ENCODE data around the gene SLC4A7.
"Not testable (repeated sequence)": the region's sequence is repeated elsewhere in the genome, so short reads cannot be mapped to it uniquely, and the experiment has no call there.

Gene SLC4A7

DNA sequence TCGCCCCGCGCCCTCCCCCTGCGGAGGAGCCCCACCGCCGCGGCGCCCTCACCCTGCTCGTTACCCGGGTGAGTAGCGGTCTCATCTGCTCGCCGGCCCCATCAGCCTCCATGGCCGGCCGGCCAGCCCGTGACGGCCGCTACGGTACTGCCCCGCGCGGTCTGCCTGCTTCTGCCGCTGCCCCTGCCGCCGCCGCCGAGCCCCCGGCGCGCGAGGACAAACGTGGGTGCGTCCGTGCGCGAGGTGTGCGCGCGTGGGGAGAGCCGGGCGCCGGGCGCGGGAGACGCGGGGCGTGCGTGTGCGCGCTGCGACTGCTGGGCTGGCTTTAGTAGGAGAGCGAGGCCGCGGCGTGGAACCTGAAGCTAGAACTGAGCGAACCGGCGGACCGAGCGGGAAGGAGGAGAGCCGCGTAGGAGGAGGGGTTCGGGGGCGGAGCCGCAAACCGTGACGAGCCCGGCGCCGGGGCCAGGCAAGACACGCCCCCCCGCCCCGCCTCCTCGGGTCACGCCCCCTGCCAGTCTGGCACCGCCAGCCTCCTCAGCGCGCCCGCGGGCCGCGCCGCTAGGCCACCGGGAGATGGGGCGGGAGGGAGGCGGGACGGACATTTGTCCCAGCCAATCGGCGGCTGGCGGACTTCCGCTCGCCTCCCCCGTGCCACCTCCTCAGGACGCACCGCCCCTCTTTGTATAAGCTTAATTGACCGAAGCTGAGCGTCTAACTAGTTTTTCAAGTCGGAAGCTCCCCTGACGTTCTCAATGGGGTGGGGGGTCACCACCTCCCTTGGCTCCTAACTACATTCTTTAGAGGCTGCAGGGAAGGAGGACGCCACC, at the start of gene SLC4A7:
TSS of gene SLC4A7 (minus strand) at position 370 of the 830 bp plus-strand sequence. CDS start at position 112, 258 bp downstream.
- DNase-seq (ENCODE audit: low spot score) = peak; percentile 99

DNA sequence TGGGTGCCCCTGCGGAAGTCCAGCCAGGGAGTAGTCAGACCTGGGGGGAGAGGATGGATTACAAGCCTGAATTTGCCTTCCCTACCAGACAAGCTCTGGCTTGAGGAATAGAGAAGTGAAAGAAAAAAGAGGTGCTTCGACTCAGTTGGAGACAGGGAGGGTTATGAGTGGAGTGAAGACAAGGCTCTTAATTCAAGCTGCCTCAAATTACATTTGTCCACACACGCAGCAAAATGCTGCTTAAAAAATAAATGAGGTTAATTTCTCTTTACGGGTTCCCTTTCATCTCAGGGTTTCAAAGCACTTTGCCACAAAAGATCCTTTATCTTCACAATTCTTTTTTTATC, 49.0 kb upstream of the SLC4A7 start:
- DNase-seq (ENCODE audit: low spot score) = no peak

DNA sequence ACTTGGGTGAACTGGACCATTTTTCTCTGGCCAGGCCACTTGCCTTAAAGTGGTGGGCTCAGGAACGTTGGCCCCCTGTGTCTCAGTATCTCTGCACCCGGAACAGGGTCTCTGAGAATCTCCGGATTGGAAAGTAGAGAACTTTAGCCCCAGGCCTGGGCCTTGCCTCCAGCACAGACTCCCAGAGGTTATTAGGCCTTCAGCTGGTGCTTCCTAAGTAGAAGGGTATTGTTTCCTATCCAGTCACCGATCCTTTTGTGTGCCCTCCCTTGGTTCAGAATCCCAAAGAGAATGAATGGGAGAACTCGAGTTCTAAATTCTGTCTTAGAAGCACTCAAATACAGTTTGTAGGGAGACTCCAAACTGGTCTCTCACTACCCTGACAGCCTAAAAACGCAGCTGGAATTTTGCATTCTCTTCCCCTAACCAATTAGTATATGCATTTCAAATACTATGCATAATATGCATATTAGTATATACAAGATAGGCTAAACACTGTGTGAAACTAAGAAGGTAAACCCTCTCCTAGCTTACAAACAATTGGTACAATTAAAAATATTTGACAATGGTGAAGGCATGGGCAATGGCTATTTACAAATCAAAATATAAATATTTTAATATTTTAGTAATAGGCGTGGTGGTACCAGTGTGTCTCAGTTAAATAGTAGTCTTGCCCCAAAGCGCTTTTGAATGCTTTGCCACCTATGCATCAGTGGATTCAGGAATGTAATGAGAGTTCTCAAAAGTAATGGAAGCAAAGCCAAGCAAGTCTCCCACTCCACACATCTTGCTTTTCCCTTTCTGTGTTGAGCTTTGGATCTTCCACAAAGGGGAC, 48.5 kb upstream of the SLC4A7 start:
- DNase-seq (ENCODE audit: low spot score) = no peak

- not testable (repeated sequence) for DNase-seq (ENCODE audit: low spot score)
Measured at GRCh38 chr3:27531193-27531751, 47.1 kb upstream of the SLC4A7 start.

DNA sequence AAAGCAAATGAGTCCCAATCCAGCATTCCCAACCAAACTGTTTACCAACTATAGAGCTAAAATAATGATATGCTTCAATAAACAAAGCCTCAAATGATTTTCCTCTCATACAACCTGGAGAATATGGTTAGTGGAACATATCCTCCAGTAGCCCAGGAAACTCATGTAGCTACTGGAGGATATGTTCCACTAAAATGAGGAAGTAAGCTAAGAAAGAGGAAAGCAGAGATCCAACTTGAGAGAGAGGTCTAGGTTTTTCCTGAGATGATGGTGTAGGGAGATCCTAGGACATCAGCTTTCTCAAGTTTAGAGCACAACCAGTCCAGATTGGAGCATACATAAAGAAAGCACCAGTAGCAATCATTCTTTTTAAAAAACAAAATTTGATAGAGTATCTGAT, 44.6 kb upstream of the SLC4A7 start:
- no peak for DNase-seq (ENCODE audit: low spot score)

- DNase-seq (ENCODE audit: low spot score) = no peak
Measured at GRCh38 chr3:27526614-27527315, 42.6 kb upstream of the SLC4A7 start.

GRCh38 chr3:27521872-27522265, 37.7 kb upstream of the SLC4A7 start:
- no peak for DNase-seq (ENCODE audit: low spot score)

- DNase-seq (ENCODE audit: low spot score) = peak; percentile 75
Measured at GRCh38 chr3:27521179-27521871, 37.1 kb upstream of the SLC4A7 start.

- DNase-seq (ENCODE audit: low spot score) = no peak
Measured at GRCh38 chr3:27511724-27512422, 27.7 kb upstream of the SLC4A7 start.

- no peak for DNase-seq (ENCODE audit: low spot score)
Measured at GRCh38 chr3:27509376-27509775, 25.2 kb upstream of the SLC4A7 start.

DNA sequence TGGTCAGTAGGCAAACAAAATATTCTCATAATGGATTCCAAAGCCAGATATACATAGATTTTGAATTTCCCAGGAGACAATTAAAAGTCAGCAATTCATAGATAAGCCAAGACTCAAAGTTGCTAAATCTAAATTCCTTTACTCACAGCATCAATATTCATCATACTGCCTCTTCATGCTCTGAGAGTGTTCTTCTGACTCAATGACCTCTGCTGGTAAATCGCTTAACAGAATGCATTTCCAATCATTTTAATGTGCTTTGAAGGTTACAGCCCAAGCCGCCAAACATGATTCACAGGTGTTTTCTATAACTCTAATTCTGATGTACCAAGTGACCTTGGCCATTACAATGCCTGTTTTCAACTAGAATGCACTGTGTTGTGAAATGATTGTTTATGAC, 24.2 kb upstream of the SLC4A7 start:
- no peak for DNase-seq (ENCODE audit: low spot score)

GRCh38 chr3:27507515-27508266, 23.5 kb upstream of the SLC4A7 start:
- no peak for DNase-seq (ENCODE audit: low spot score)

- no peak for DNase-seq (ENCODE audit: low spot score)
Measured at GRCh38 chr3:27507111-27507510, 22.9 kb upstream of the SLC4A7 start.

GRCh38 chr3:27504749-27505148, 20.6 kb upstream of the SLC4A7 start:
- peak; percentile 24 for DNase-seq (ENCODE audit: low spot score)

DNA sequence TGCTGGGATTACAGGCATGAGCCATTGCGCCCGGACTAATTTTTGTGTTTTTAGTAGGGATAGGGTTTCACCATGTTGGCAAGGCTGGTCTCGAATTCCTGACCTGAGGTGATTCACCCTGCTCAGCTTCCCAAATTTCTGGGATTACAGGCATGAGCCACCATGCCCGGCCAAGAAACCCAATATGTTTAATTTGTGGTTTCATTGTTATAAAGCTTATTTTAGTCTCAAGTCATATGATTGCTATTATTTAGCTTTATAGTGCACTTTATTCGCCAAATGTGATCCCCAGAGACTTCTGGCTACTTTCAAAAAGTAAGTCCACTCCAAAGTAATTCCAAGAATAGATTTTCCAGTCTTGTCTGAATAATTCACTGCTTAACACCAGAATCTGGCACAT, 19.3 kb upstream of the SLC4A7 start:
- peak; percentile 61 for DNase-seq (ENCODE audit: low spot score)

GRCh38 chr3:27501759-27502158, 17.6 kb upstream of the SLC4A7 start:
- no peak for DNase-seq (ENCODE audit: low spot score)

DNA sequence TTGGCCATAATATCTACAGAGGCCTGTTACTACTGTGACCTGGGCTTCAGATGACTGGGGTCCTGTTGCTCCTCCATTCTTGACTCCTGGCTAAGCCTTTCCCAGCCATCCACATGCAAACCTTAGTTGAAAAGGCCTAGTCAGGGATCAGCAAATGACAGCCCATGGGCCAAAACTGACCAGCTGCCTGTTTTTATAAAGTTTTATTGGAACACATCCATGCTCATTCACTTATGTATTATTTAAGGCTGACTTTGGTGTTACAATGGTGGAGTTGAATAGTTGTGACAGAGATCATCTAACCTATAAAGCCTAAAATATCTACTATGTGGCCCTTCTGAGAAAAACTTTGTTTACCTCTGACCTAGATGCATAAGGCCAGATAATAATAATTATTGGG, 16.8 kb upstream of the SLC4A7 start:
- no peak for DNase-seq (ENCODE audit: low spot score)

- DNase-seq (ENCODE audit: low spot score) = no peak
Measured at GRCh38 chr3:27500035-27500434, 15.9 kb upstream of the SLC4A7 start.

- DNase-seq (ENCODE audit: low spot score) = no peak
Measured at GRCh38 chr3:27494784-27495183, 10.6 kb upstream of the SLC4A7 start.

GRCh38 chr3:27488821-27489220, 4.6 kb upstream of the SLC4A7 start:
- DNase-seq (ENCODE audit: low spot score) = peak; percentile 15

Data from GM03348 (cell line).